HepG2 (cell line): ENCODE results near the gene KLF6. TPM values are rescaled to one million over a fixed set of nuclear protein-coding genes. Genes with fewer than 3 reads are reported as not detected.

Experiments used
- ARNTL ChIP-seq: sonication (generic); formaldehyde crosslinking; IDR thresholded peaks from 2 replicates; pipeline ENCODE4 v1.4.0; 2020; ENCODE audit warnings: mild to moderate bottlenecking, missing genetic modification reagents
- EHMT2 ChIP-seq: fragments of 200-600 bp; sonication (generic); IDR thresholded peaks from 2 replicates; pipeline ENCODE4 v1.7.0; 2017; ENCODE audit warnings: antibody characterized with exemption, low read depth, low read length, borderline replicate concordance
- HMG20A ChIP-seq: IDR thresholded peaks from 2 replicates; pipeline ENCODE4 v1.6.1; 2016; ENCODE audit warnings: borderline replicate concordance
- HOMEZ ChIP-seq: IDR thresholded peaks from 2 replicates; pipeline ENCODE4 v1.6.1; 2016; ENCODE audit warnings: low read depth
- HOXA9 ChIP-seq: sonication (generic); formaldehyde crosslinking; IDR thresholded peaks from 2 replicates; pipeline ENCODE4 v1.8.1; 2022; ENCODE audit warnings: missing genetic modification reagents, mild to moderate bottlenecking, moderate library complexity, borderline replicate concordance
- MIXL1 ChIP-seq: IDR thresholded peaks from 2 replicates; pipeline ENCODE4 v1.6.1; 2016
- MXD4 ChIP-seq: IDR thresholded peaks from 2 replicates; pipeline ENCODE4 v1.6.1; 2016; ENCODE audit warnings: mild to moderate bottlenecking, missing biosample characterization, missing genetic modification reagents
- MYNN ChIP-seq: sonication (generic); formaldehyde crosslinking; IDR thresholded peaks from 2 replicates; pipeline ENCODE4 v1.4.0; 2020; ENCODE audit warnings: mild to moderate bottlenecking, low read depth, missing genetic modification reagents
- NBN ChIP-seq: fragments of 450-650 bp; conservative IDR thresholded peaks from 2 replicates; pipeline ENCODE4 v1.6.1; 2017
- PAX8 ChIP-seq: sonication (generic); formaldehyde crosslinking; IDR thresholded peaks from 2 replicates; pipeline ENCODE4 v1.8.0; 2022; ENCODE audit warnings: mild to moderate bottlenecking, missing genetic modification reagents, borderline replicate concordance
- PPARG ChIP-seq: conservative IDR thresholded peaks from 2 replicates; pipeline ENCODE4 v1.6.1; 2016; ENCODE audit warnings: missing biosample characterization, missing genetic modification reagents
- RFXAP ChIP-seq: sonication (generic); formaldehyde crosslinking; IDR thresholded peaks from 2 replicates; pipeline ENCODE4 v1.4.0; 2020; ENCODE audit warnings: missing genetic modification reagents, borderline replicate concordance
- SOX6 ChIP-seq, 2 experiments: fragments of 450-650 bp in 1 of 2; sonication (generic) in 1 of 2; formaldehyde crosslinking in 1 of 2; IDR thresholded peaks; 2 replicates each; pipeline versions ENCODE4 v1.4.0 to v1.6.1; 2017 to 2020; ENCODE audit warnings: antibody characterized with exemption in 1 of 2, mild to moderate bottlenecking in 1 of 2, missing genetic modification reagents in 1 of 2
- SSRP1 ChIP-seq: IDR thresholded peaks from 2 replicates; pipeline ENCODE4 v1.6.1; 2016; ENCODE audit warnings: control low read depth
- ZBTB49 ChIP-seq: sonication (generic); formaldehyde crosslinking; IDR thresholded peaks from 2 replicates; pipeline ENCODE4 v1.4.0; 2020; ENCODE audit warnings: missing genetic modification reagents, borderline replicate concordance
- ZC3H4 ChIP-seq: sonication (generic); formaldehyde crosslinking; IDR thresholded peaks from 2 replicates; pipeline ENCODE4 v1.4.0; 2020; ENCODE audit warnings: missing genetic modification reagents, borderline replicate concordance
- ZIK1 ChIP-seq: sonication (generic); formaldehyde crosslinking; IDR thresholded peaks from 2 replicates; pipeline ENCODE4 v1.5.0; 2020; ENCODE audit warnings: mild to moderate bottlenecking, low read depth, missing genetic modification reagents, borderline replicate concordance
- ZNF501 ChIP-seq: sonication (generic); formaldehyde crosslinking; IDR thresholded peaks from 2 replicates; pipeline ENCODE4 v1.5.1; 2020; ENCODE audit warnings: mild to moderate bottlenecking, moderate library complexity, missing genetic modification reagents
- ZNF512 ChIP-seq: sonication (generic); formaldehyde crosslinking; IDR thresholded peaks from 2 replicates; pipeline ENCODE4 v1.4.0; 2020; ENCODE audit warnings: mild to moderate bottlenecking, missing genetic modification reagents
- ZNF660 ChIP-seq: sonication (generic); formaldehyde crosslinking; IDR thresholded peaks from 2 replicates; pipeline ENCODE4 v1.5.1; 2020; ENCODE audit warnings: mild to moderate bottlenecking, low read depth, missing genetic modification reagents, borderline replicate concordance
- ZUFSP ChIP-seq: sonication (generic); formaldehyde crosslinking; IDR thresholded peaks from 2 replicates; pipeline ENCODE4 v1.9.0; 2021; ENCODE audit warnings: missing genetic modification reagents, mild to moderate bottlenecking, borderline replicate concordance
- polyA plus RNA-seq, 8 experiments: library from polyadenylated mRNA; depleted of rRNA in 3 of 8; stranded (reverse) in 7 of 8; unstranded in 1 of 8; fragments of >200 nt; fragmentation: Illumina TruSeq in 4 of 8; extraction: Trizol in 4 of 8; gene quantifications; 2 replicates each; pipeline versions ENCODE4 v1.2.1 to v1.2.3, GENCODE V29; 2011 to 2016; ENCODE audit warnings: low read depth in 4 of 8, missing spikeins in 1 of 8, mixed read lengths in 1 of 8; ENCODE audit not compliant: insufficient read depth in 1 of 8
- total RNA-seq, 5 experiments: library from RNA; depleted of rRNA; stranded (reverse); fragments of >200 nt; fragmentation: Illumina TruSeq; extraction: Trizol; gene quantifications; 2 replicates each; pipeline ENCODE4 v1.2.3, GENCODE V29; 2016; ENCODE audit warnings: low read depth in 1 of 5

KLF6 gene
- total and polyA plus RNA-seq, 2 of the 13 experiments (the other 11 are each of a cell fraction or from before 2014, with no cell fraction given): 27.0 to 71.9 TPM

GRCh38 chr10:3786295-3787015, 1.4 kb upstream of the KLF6 start (continued):
- no peak for TF ChIP-seq SOX6 (IDR thresholded peaks at IDR 0.05)
- peak; percentile 90 for TF ChIP-seq SOX6 (CRISPR knock-in tag; IDR thresholded peaks at IDR 0.05)
- TF ChIP-seq MIXL1 (CRISPR knock-in tag): peak; percentile 98
- no peak for TF ChIP-seq EHMT2
- no peak for TF ChIP-seq HOXA9 (CRISPR knock-in tag)
- no peak for TF ChIP-seq ZNF512
- no peak for TF ChIP-seq NBN
- no peak for TF ChIP-seq PAX8 (CRISPR knock-in tag)
- TF ChIP-seq ZIK1: no peak
- 0 out of 2 replicates have a peak, but pooled peaks have one; percentile 72 for TF ChIP-seq MYNN (CRISPR knock-in tag)
- no peak; the same call in 1 of the 2 replicates for TF ChIP-seq SSRP1 (CRISPR knock-in tag)
- TF ChIP-seq ZNF501 (CRISPR knock-in tag): peak; percentile 66; the same call in 1 of the 2 replicates
- peak; percentile 65 for TF ChIP-seq ARNTL (CRISPR knock-in tag)
- no peak for TF ChIP-seq ZNF660 (CRISPR knock-in tag)
- TF ChIP-seq MXD4: peak; percentile 11; the same call in 1 of the 2 replicates
- TF ChIP-seq RFXAP (CRISPR knock-in tag): no peak
- no peak for TF ChIP-seq ZUFSP (CRISPR knock-in tag)
- 0 out of 2 replicates have a peak, but pooled peaks have one; percentile 55 for TF ChIP-seq PPARG (CRISPR knock-in tag)
- peak; percentile 87 for TF ChIP-seq HOMEZ (CRISPR knock-in tag)
- TF ChIP-seq HMG20A (CRISPR knock-in tag): peak; percentile 89; the same call in 1 of the 2 replicates
- TF ChIP-seq ZC3H4 (CRISPR knock-in tag): peak; percentile 99
- TF ChIP-seq ZBTB49 (CRISPR knock-in tag): no peak
